HG02973 (cell line): ENCODE results near the gene NDST1.

Source experiments
- ATAC-seq: cut with Tn5 transposase; IDR thresholded peaks from one replicate; pipeline ENCODE4 v1.9.1; 2021; ENCODE audit warnings: moderate library complexity; ENCODE audit not compliant: unreplicated experiment

Gene NDST1

DNA sequence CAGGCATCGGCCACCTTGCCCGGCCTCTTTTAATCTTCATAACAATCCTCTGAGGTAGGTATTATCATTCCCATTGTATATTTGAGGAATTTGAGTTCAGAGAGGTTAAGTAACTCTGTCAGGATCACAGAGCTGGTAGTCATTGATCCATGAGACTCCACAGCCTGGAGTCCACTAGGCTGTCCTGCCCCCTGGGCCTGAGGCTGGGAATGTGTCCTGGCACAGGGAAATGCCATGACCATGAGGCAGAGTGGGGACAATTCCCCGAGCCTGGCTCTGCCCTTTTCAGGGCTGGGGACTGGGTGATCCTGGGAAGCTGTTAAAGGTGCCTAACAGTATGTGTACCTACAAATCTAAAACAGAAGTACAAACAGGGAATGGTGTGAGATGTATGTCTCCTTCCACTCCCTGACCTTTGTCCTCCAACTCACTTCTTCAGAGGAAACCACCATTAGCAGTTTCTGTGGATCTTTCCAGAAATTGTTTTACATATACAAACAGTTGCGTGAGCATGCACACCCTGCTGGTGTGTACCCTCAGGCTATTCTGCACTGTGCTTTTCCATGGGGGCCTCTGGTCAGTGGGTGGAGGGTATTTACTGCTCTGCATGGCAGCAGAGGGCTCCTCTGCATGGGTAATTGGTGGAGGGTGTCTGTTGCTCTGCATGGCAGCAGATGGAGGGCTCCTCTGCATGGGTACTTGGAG lies 53.8 kb downstream of the NDST1 start:
- ATAC-seq = no peak

DNA sequence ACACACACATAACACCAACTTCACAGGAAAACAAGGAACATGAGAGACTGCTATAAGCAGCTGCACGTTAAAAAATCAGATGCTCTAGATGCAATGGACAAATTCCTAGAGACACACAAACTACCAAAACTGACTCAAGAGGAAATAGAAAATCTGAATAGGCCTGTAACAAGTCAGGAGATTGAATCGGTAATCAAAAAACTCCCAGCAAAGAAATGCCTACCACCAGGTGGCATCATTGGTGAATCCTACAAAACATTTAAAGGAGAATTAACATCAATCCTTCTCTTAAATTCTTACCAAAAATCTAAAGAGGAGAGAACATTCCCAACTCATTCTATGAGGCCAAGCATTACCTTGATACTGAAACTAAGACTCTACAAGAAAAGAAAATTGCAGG lies 54.9 kb downstream of the NDST1 start:
- no peak for ATAC-seq

- ATAC-seq = no peak
These were observed 57.9 kb downstream of the NDST1 start for GRCh38 chr5:150565868-150566267.

- ATAC-seq = no peak
These were observed 59.2 kb downstream of the NDST1 start for GRCh38 chr5:150567031-150567717.

DNA sequence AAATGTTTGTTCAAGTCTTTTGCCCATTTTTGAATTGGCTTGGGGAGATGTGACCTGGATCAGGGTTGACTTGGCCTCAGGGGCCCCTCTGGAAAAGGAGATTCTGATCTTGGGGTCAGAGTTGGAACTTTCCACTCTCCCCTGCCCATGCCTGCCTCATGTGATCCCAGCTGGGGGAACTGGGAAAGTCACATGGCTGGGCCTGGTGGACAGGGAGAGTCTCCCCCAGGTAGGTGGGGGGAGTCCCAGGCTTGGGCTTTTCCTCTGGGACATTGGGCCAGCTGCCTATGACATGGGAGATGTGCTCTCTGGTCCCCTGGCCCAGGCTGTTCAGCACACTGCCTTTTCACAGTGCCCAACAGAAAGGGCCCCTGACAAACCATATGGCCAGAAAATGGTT lies 60.7 kb downstream of the NDST1 start:
- no peak for ATAC-seq

- ATAC-seq = no peak
These were observed 62.4 kb downstream of the NDST1 start for GRCh38 chr5:150570333-150570732.

DNA sequence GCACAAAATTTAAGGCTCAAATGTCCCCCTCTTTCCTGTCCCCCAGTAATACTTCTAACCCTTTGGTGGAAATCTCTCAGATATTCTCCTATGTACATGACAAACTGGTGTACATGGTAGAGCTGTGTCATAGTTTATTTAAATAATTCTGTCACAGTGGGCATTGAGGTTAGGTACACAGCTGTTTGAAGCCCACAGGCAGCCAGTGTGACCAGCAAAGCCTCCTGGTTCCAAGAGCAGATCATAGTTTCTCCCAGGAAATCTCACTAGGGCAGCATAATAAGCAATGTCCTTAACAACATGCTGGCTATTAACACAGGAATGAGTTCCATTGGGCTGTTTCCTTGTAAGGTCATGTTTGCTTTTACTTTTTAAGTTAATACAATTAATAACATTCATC lies 63.9 kb downstream of the NDST1 start:
- ATAC-seq = no peak

DNA sequence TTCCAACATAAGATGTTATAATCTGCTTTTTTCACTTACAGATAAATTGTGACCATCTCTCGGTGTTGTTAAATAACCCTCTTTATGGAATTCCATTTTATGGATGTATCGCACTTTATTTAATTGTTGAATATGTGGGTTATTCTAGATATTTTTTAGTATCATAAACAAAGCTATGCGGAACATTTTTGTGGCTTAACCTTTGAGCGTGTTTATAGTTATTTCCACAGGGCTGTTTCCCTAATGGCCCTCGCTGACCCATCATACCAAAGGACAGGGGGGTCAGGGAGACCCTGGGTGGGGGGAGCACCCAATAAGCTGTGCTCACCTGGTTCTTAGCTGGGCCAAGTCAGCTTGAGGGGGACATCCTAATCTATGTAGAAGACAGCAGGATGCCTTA lies 65.3 kb downstream of the NDST1 start:
- no peak for ATAC-seq

DNA sequence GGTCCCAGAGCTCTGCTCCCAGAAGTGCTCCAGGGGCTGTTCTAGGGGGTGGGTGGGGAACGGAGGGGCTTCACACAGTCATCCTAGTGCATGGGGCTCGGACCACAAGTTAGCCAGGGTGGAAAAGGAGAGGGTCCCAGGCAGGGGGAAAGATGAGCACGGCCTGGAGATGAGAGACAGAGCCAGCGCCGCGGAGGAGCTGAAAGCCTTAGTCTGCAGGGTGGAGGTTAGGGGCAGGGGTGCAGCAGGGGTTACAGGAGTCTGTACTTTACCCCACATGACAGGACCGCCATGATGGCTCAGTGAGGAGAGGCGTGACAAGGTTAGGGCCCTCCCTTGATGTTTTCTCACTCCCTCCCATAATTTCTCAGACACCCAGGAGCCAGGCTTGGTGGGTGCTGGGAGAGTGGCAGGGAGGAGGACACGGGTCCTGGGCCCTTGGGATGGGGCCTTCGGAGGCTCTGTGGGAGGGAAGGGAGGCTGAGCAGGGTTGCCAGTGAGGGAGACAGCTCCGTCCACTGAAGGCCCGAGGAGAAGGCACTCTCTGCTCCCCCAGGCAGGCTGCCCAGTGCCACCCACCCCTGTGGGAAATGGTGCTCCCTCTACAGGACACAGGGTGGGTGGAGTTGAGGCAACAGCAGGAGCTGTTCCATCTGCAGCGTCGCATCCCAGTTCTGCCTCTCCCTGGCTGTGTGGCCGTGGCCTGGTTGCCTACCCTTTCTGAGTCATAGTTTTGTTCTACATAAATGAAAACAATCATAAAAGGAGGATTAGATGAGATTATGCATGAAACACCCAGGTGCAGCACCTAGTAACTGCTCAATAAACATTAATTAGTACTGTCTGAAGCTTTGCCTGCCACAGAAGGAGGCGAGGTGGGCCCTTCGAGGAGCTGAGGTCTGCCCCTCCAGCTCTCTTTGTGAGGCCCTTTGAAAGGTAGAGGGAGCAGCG lies 66.2 kb downstream of the NDST1 start:
- ATAC-seq = no peak

DNA sequence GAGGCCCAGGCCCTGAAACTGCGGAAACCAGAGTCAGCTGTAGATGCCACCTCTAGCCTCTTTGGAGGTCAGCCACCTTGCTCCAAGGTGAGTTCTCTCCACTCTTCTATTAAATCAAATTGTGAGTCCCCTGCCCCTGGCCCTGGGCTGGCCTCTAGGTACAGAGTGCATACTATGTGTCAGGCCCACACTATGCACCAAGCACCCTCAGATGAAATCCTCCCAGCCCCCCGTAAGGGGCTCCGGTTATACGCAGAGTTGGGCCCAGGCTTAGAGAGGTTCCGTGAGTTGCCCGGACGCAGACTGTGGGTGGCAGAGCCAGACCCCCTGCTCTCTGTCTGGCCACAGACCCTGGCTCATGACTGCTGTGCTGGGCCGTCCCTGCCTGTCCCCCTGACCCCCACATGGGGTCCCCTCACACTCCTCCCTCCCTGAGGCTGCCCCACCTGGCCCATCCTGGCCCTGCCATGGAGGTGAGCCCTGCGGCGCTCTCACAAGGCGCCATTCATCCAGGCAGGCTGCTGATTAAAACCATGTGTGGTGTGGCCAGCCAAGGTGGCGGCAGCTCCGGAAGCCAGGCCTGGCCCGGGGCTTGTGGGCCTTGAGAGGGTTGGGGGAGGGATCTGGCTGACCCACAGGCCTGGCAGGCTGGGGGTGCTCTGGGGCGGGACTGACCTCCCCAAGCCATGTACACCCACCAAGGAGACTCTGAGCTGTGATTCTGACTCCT lies 67.1 kb downstream of the NDST1 start:
- no peak for ATAC-seq

- no peak for ATAC-seq
These were observed 68.0 kb downstream of the NDST1 start for GRCh38 chr5:150575745-150576448.

GRCh38 chr5:150576449-150576949 lies 68.6 kb downstream of the NDST1 start:
- no peak for ATAC-seq

DNA sequence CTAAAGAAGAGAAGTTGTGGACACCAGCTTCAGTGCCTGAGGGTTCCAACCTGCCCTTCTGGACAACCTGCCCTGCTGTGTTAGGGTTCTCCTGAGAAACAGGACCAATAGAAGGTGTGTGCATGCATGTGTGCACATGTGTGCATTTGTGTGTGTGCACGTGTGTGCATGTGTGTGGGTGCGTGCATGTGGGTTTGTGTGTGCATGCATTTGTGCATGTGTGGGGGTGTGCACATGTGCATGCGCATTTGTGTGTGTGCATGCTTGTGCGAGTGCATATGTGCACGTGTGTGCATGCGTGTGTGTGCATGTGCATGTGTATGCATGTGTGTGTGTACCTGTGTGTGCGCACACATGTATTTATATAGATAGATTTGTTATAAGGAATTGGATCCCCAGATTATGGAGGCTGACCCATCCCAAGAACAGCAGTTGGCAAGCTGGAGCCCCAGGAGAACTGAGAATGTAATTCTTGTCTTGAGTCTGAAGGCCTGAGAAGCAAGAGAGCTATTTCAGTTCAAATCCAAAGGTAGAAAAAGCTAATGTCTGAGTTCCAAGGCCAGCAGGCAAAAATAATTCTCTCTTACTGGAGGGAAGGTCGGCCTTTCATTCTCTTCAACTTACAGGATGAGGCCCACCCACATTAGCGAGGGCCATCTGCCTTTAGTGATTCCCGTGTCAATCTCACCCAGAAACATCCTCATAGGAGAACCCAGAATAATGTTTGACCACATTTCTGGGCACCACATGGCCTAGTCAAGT lies 69.6 kb downstream of the NDST1 start:
- no peak for ATAC-seq

GRCh38 chr5:150578781-150579461 lies 71.0 kb downstream of the NDST1 start:
- ATAC-seq = no peak

DNA sequence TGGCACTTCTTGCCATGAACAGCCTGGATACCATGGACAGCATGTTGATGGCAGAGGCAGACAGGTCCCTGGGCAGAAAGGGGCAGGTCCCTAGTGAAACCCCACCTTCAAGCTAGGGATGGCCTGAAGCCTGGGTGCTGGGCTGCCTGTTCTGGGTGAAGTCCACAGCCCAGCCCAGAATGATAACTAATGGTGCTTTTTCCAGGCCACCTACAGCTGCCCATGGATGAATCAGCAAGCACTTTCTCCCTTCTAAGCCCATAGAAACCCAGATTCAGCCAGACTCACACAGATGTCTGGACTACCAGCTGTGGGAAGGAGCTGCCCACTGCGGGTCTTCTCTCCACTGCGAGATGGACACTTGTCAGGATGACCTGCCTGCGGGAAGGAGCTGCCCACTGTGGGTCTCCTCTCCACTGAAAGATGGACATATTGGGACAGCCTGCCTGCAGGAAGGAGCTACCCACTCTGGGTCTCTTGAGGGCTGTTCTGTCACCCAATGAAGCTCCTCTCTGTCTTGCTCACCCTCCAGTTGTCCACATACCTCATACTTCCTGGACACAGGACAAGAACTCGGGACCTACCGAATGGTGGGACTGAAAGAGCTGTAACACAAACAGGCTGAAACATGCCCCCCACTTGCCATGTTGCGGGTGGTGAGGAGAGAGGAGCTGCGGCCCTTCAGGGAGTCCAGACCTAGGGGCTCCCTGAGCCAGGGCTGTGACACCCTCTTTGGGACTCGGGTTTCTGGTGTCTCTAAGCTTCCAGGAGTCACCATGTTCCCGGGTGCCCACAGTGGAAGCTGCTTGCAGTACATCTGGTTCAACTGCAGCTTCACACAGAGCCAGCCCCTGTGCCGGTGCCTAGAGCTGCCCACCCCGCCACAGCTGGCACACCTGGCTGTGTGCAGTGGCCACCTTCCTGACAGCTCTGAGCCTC lies 71.8 kb downstream of the NDST1 start:
- ATAC-seq = no peak

GRCh38 chr5:150580917-150581316 lies 73.0 kb downstream of the NDST1 start:
- ATAC-seq = no peak

- no peak for ATAC-seq
These were observed 74.5 kb downstream of the NDST1 start for GRCh38 chr5:150582241-150583109.
